Measurements from ENCODE around the gene C3orf52.

DNA sequence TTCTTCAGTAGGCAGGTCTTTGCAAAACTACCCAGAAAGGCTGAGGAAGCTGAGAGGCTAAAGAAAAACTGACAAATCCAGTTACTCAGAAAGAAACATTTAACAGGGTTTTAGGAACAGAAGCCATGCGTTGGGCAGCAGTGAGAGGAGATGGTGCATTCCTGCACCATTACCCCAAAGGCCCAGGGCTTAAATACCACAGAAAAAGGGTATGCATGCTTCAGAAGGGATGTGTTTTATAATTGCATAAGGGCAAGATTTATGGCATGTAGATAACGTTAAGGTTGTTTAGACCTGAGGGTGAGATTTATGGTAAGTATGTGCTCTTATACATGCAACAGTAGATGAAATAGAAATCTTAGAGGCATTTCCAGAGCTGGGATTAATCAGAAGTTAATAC is 10.0 kb downstream of the C3orf52 start:
- no peak for TF ChIP-seq POLR2A (IDR thresholded peaks at IDR 0.05)
- TF ChIP-seq, protein P1, sequence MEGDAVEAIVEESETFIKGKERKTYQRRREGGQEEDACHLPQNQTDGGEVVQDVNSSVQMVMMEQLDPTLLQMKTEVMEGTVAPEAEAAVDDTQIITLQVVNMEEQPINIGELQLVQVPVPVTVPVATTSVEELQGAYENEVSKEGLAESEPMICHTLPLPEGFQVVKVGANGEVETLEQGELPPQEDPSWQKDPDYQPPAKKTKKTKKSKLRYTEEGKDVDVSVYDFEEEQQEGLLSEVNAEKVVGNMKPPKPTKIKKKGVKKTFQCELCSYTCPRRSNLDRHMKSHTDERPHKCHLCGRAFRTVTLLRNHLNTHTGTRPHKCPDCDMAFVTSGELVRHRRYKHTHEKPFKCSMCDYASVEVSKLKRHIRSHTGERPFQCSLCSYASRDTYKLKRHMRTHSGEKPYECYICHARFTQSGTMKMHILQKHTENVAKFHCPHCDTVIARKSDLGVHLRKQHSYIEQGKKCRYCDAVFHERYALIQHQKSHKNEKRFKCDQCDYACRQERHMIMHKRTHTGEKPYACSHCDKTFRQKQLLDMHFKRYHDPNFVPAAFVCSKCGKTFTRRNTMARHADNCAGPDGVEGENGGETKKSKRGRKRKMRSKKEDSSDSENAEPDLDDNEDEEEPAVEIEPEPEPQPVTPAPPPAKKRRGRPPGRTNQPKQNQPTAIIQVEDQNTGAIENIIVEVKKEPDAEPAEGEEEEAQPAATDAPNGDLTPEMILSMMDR (IDR thresholded peaks at IDR 0.05), result no peak
